ENCODE results near the gene HOXB8. TPM values are rescaled to one million over a fixed set of nuclear protein-coding genes. Genes with fewer than 3 reads are reported as not detected.

Gene HOXB8
- not detected in 2 replicates for total RNA-seq (2014; rRNA removed; shearing (Covaris generic))
- polyA plus RNA-seq (2016; fragmentation: Nextera tagmentation; extraction: Ambion mirVana): not detected in 2 replicates
- long read RNA-seq: 0 reads

DNA sequence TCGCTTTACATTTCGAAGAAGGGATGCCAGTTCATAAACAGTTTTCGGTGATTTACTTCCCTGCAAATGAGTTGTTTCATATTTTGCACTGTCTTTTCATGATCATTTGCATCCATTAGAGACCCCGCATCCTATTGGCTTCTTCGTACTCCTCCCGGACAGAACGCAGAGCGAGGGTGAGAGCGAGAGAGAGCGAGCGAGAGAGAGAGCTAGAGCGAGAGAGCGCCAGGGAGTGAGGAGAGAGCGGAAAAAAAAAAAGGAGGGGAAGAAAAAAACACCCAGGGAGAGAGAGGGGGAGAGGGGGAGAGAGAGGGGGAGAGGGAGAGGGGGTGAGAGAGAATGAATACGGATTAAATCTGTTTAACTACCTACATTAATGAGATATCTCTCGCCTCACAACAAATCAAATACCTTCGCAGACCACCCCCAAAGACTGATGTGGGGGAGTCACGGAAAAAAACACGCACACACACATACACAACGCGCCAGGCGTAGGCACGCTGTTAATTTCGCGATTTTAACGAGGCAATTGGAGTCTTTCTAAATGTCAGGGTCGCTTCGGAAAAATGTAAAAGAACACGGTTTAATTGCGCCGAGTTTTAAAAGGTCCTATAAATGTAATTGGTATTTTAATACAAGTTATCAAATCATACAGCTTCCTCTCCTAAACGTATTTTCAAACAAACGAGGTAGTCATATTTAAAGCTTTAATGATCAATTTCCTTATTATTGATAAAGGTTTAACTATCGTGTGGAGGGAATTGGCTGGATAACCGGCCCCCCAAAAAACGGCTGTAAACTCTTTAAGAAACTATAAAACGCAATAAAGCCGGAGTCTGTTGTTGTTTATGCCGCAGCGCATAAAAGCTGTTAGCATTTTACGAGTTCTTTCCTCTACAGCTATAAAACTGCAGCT lies at the start of gene HOXB8:
Gene HOXB8, minus strand, starts transcription at position 246 of the 916 bp plus-strand sequence. CDS start 588 bp downstream, outside the sequence.
- Histone ChIP-seq H3K36me3 (ENCODE audit: insufficient read depth) (no peaks in the 10 kb centered on the region), H4K20me1 (replicated peaks; ENCODE audit: insufficient read depth) (peaks cover 41% of the 10 kb centered on the region), H3K4me3 (0 out of 2 replicates have a peak within 1 kb of the TSS, but pooled peaks have one; percentile 30), H3K27me3 (ENCODE audit: insufficient read depth) (peaks cover 100% of the 10 kb centered on the region), H3K27ac (ENCODE audit: low read depth) (no peak within 1 kb of the TSS), H3K9me2 (ENCODE audit: insufficient read depth) (no peaks in the 10 kb centered on the region), H3K4me2 (no peak within 1 kb of the TSS; the same call in 1 of the 2 replicates), H2AFZ (no peak within 1 kb of the TSS), H3K4me1 (ENCODE audit: insufficient read depth) (peaks cover 46% of the 10 kb centered on the region), H3F3A (replicated peaks; ENCODE audit: low read depth) (peaks cover 32% of the 10 kb centered on the region), H3K79me2 (replicated peaks; ENCODE audit: insufficient read depth) (no peaks in the 10 kb centered on the region)
- H3K27me3 Mint-ChIP-seq (ENCODE audit: insufficient read depth, low read depth, poor library complexity): peaks cover 99% of the 10 kb centered on the region
- no peak for TF ChIP-seq ZNF331 (CRISPR knock-in tag; IDR thresholded peaks at IDR 0.05; ENCODE audit: low read depth)
- TF ChIP-seq CREB1 (CRISPR knock-in tag; IDR thresholded peaks at IDR 0.05; ENCODE audit: low read depth): no peak
- no peak for TF ChIP-seq STAT1 (IDR thresholded peaks at IDR 0.05; ENCODE audit: unreplicated experiment)
- no peak for TF ChIP-seq ZNF114 (CRISPR knock-in tag; IDR thresholded peaks at IDR 0.05)
- TF ChIP-seq POLR2AphosphoS5 (IDR thresholded peaks at IDR 0.05; ENCODE audit: low read depth): no peak
- peak; percentile 90 for TF ChIP-seq EZH2 (IDR thresholded peaks at IDR 0.05; ENCODE audit: low read depth, unreplicated experiment)
- no peak for TF ChIP-seq EZH2phosphoT487 (IDR thresholded peaks at IDR 0.05; ENCODE audit: unreplicated experiment)
- no peak within 1 kb of the TSS; the same call in 2 of the 3 replicates for H3K4me3 Mint-ChIP-seq
- DNase-seq (ENCODE audit: low spot score) (no peak), ATAC-seq (no peak)
- H3K36me3 Mint-ChIP-seq (ENCODE audit: low read depth): no peaks in the 10 kb centered on the region; the same call in 2 of the 3 replicates
- H3K9me3 Mint-ChIP-seq: peaks cover 7% of the 10 kb centered on the region; the same call in 2 of the 3 replicates
- H3K4me1 Mint-ChIP-seq: peaks cover 37% of the 10 kb centered on the region
- no peak within 1 kb of the TSS for H3K27ac Mint-ChIP-seq

DNA sequence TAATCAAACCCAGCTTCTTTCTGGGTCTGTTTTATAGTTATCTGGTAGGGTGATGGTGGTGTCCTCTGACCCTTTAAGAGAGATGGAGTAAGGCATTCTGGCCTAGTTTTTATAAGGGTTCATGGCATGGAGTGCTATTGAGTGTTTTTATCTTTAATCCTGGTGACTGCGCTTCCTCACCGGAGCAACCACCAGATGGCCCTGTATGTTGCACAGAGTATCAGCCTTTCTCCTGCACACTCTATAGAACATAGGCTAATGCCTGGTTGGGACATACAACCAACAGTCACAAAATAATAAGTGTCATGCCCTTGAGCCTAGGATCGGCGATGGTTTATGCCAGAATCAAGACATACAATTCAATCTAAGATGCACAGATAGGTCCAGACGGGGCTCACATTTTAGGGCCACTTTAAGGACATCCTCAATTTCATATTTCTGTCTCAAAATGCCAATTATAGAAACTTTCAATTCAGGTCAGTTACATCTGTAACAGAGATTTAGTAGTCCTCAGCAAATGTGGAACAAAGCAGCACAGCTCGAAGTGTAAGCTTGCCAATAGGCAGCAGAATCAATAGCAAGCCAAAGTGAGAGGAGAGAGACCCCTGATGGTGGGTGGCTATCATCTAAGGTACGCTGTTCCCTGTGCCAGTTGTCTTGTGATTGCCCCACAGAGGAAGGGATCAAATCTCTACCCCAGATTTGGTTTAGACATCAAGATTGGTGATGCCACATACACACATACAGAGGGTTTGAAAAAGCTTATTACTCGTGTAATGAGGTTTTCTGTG lies 48.2 kb upstream of the HOXB8 start:
- no peaks in the 10 kb centered on the region; the same call in 1 of the 2 replicates for H4K20me1 ChIP-seq (replicated peaks; ENCODE audit: insufficient read depth)
- H3K9me3 Mint-ChIP-seq: 0 out of 3 replicates have a peak, but pooled peaks cover 5% of the 10 kb centered on the region
- H3K4me1 ChIP-seq (ENCODE audit: insufficient read depth): no peaks in the 10 kb centered on the region
- TF ChIP-seq ZNF331 (CRISPR knock-in tag; IDR thresholded peaks at IDR 0.05; ENCODE audit: low read depth) (no peak), EZH2 (IDR thresholded peaks at IDR 0.05; ENCODE audit: low read depth, unreplicated experiment) (no peak)
- TF ChIP-seq, protein P1, sequence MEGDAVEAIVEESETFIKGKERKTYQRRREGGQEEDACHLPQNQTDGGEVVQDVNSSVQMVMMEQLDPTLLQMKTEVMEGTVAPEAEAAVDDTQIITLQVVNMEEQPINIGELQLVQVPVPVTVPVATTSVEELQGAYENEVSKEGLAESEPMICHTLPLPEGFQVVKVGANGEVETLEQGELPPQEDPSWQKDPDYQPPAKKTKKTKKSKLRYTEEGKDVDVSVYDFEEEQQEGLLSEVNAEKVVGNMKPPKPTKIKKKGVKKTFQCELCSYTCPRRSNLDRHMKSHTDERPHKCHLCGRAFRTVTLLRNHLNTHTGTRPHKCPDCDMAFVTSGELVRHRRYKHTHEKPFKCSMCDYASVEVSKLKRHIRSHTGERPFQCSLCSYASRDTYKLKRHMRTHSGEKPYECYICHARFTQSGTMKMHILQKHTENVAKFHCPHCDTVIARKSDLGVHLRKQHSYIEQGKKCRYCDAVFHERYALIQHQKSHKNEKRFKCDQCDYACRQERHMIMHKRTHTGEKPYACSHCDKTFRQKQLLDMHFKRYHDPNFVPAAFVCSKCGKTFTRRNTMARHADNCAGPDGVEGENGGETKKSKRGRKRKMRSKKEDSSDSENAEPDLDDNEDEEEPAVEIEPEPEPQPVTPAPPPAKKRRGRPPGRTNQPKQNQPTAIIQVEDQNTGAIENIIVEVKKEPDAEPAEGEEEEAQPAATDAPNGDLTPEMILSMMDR (conservative IDR thresholded peaks at IDR 0.05; ENCODE audit: low read depth in 2 of 2): peak; percentile 39 to 67
- H3K4me3 Mint-ChIP-seq: no peak overlapping the region
- peaks cover 2% of the 10 kb centered on the region for H3K27me3 Mint-ChIP-seq (ENCODE audit: insufficient read depth, low read depth, poor library complexity)
- H3K79me2 ChIP-seq (replicated peaks; ENCODE audit: insufficient read depth): no peaks in the 10 kb centered on the region
- H3K36me3 ChIP-seq (ENCODE audit: insufficient read depth): no peaks in the 10 kb centered on the region
- H3K9me2 ChIP-seq (ENCODE audit: insufficient read depth): no peaks in the 10 kb centered on the region
- no peaks in the 10 kb centered on the region for H3F3A ChIP-seq (replicated peaks; ENCODE audit: low read depth)
- peaks cover 27% of the 10 kb centered on the region; the same call in 1 of the 2 replicates for H3K27me3 ChIP-seq (ENCODE audit: insufficient read depth)
- no peak overlapping the region for H3K27ac ChIP-seq (ENCODE audit: low read depth)
- H3K27ac Mint-ChIP-seq: no peak overlapping the region
- H2AFZ ChIP-seq: no peak overlapping the region
- H3K4me3 ChIP-seq: no peak overlapping the region
- ATAC-seq (peak; percentile 76), DNase-seq (ENCODE audit: low spot score) (peak; percentile 32)
- no peak overlapping the region for H3K4me2 ChIP-seq
- no peaks in the 10 kb centered on the region for H3K4me1 Mint-ChIP-seq
- no peaks in the 10 kb centered on the region for H3K36me3 Mint-ChIP-seq (ENCODE audit: low read depth)
